Keratinocyte (primary cell): Measurements from ENCODE around the gene TLR9. TPM values are rescaled to one million over a fixed set of nuclear protein-coding genes. Genes with fewer than 3 reads are reported as not detected.
"Not testable (repeated sequence)": the region's sequence is repeated elsewhere in the genome, so short reads cannot be mapped to it uniquely, and the experiment has no call there.

ENCODE experiments used
- DNase-seq: peaks from one replicate; pipeline ENCODE4 v3.0.0-alpha.2; 2011; ENCODE audit warnings: low read depth, missing footprints, low spot score
- FAIRE-seq: peaks from 2 replicates; lab custom pipeline; 2011; peaks lifted over from hg19 to GRCh38; lab: Jason Lieb, UNC
- H2AFZ ChIP-seq: 2 replicates; pipeline ENCODE4 v1.6.0; 2012; ENCODE audit warnings: low read length, control low read depth, inconsistent platforms; ENCODE audit not compliant: control insufficient read depth
- H3K27ac ChIP-seq: 2 replicates; pipeline ENCODE4 v1.5.1; 2011; ENCODE audit warnings: low read length; ENCODE audit not compliant: control insufficient read depth, insufficient read depth
- H3K27me3 ChIP-seq: 3 replicates; pipeline ENCODE4 v1.6.0; 2011; ENCODE audit warnings: low read length; ENCODE audit not compliant: control insufficient read depth, insufficient read depth; ENCODE audit errors: extremely low read depth
- H3K36me3 ChIP-seq, 2 experiments: 2 replicates in 1 of 2; 3 replicates in 1 of 2; pipeline ENCODE4 v1.5.1; 2011; ENCODE audit warnings: low read length in 2 of 2, mild to moderate bottlenecking in 1 of 2; ENCODE audit not compliant: control insufficient read depth in 2 of 2, insufficient read depth in 2 of 2; ENCODE audit errors: extremely low read depth in 1 of 2
- H3K4me1 ChIP-seq: 3 replicates; pipeline ENCODE4 v1.5.1; 2011; ENCODE audit warnings: low read length; ENCODE audit not compliant: control insufficient read depth, insufficient read depth; ENCODE audit errors: extremely low read depth
- H3K4me2 ChIP-seq: 3 replicates; pipeline ENCODE4 v1.6.0; 2011; ENCODE audit warnings: low read depth, low read length; ENCODE audit not compliant: control insufficient read depth, insufficient read depth; ENCODE audit errors: extremely low read depth
- H3K4me3 ChIP-seq, 3 experiments: fragments of 200-600 bp in 1 of 3; sonication (generic) in 1 of 3; 2 replicates in 2 of 3; 3 replicates in 1 of 3; pipeline ENCODE4 v1.5.1; 2011 to 2016; ENCODE audit warnings: low read length in 3 of 3, mild to moderate bottlenecking in 3 of 3, control low read depth in 2 of 3, inconsistent platforms in 1 of 3, low read depth in 1 of 3, mixed read lengths in 1 of 3, mixed run types in 1 of 3, moderate library complexity in 1 of 3; ENCODE audit not compliant: control insufficient read depth in 2 of 3, insufficient read depth in 2 of 3; ENCODE audit errors: extremely low read depth in 1 of 3
- H3K79me2 ChIP-seq: 2 replicates; pipeline ENCODE4 v1.6.0; 2012; ENCODE audit warnings: low read length; ENCODE audit not compliant: control insufficient read depth, insufficient read depth
- H3K9ac ChIP-seq: 3 replicates; pipeline ENCODE4 v1.6.0; 2011; ENCODE audit warnings: low read length; ENCODE audit not compliant: control insufficient read depth, insufficient read depth; ENCODE audit errors: extremely low read depth
- H3K9me1 ChIP-seq: 3 replicates; pipeline ENCODE4 v1.6.0; 2011; ENCODE audit warnings: low read length; ENCODE audit not compliant: control insufficient read depth, insufficient read depth; ENCODE audit errors: extremely low read depth
- H3K9me3 ChIP-seq: 2 replicates; pipeline ENCODE4 v1.5.1; 2012; ENCODE audit warnings: low read depth, low read length; ENCODE audit not compliant: control insufficient read depth
- H4K20me1 ChIP-seq: 3 replicates; pipeline ENCODE4 v1.6.0; 2011; ENCODE audit warnings: low read length; ENCODE audit not compliant: control insufficient read depth, insufficient read depth; ENCODE audit errors: extremely low read depth
- CTCF ChIP-seq, 3 experiments: IDR thresholded peaks in 1 of 3; conservative IDR thresholded peaks in 1 of 3; optimal IDR thresholded peaks in 1 of 3; 2 replicates in 2 of 3; 3 replicates in 1 of 3; pipeline versions ENCODE3 to v1.5.1; 2011; ENCODE audit warnings: low read length in 3 of 3, mild to moderate bottlenecking in 3 of 3, moderate library complexity in 2 of 3, control low read depth in 1 of 3, inconsistent platforms in 1 of 3; ENCODE audit not compliant: insufficient read depth in 2 of 3; ENCODE audit errors: extremely low read depth in 1 of 3
- EZH2 ChIP-seq: IDR thresholded peaks from one replicate; pipeline ENCODE4 v1.6.1; 2012; ENCODE audit warnings: inconsistent platforms, mild to moderate bottlenecking, low read length, moderate library complexity
- dilution Hi-C: fragments of 300-500 bp; cut with MboI; formaldehyde crosslinking; loops from one replicate; pipeline ENCODE4 v1.7.0; 2020; ENCODE audit warnings: low sequenced_read_pairs; ENCODE audit not compliant: extremely low pct_ligation_motif_present
- polyA plus RNA-seq, 5 experiments: library from polyadenylated mRNA; depleted of rRNA in 3 of 5; stranded (reverse) in 3 of 5; stranded (forward) in 1 of 5; unstranded in 1 of 5; fragments of >200 nt; gene quantifications; 1 replicate in 1 of 5; 2 replicates in 3 of 5; 3 replicates in 1 of 5; pipeline versions ENCODE4 v1.2.1 to v1.2.3, GENCODE V29; 2011 to 2012; ENCODE audit warnings: missing spikeins in 2 of 5, low read depth in 1 of 5, low replicate concordance in 1 of 5

Gene TLR9
- polyA plus RNA-seq, 1 donor (not counting 4 experiments of a cell fraction or from before 2014, with no cell fraction given): not detected

- Histone ChIP-seq H3K9me1 (no peaks in the 10 kb centered on the region), H2AFZ (no peak overlapping the region), H3K4me2 (no peak overlapping the region), H3K79me2 (peaks cover 93% of the 10 kb centered on the region), H3K4me3 (no peak overlapping the region), H3K36me3 (peaks cover 6 to 19% of the 10 kb centered on the region in 2 experiments), H3K4me1 (peaks cover 14% of the 10 kb centered on the region), H3K9me3 (no peaks in the 10 kb centered on the region), H3K27me3 (no peaks in the 10 kb centered on the region), H3K9ac (no peak overlapping the region), H3K27ac (no peak overlapping the region), H4K20me1 (peaks cover 10% of the 10 kb centered on the region)
- dilution Hi-C loops: no loop called here
- no peak for FAIRE-seq
- no peak for TF ChIP-seq CTCF (optimal IDR thresholded peaks at IDR 0.05 in 1 of 3, IDR thresholded peaks at IDR 0.05 in 1 of 3, conservative IDR thresholded peaks at IDR 0.05 in 1 of 3; ENCODE audit: extremely low read depth in 1 of 3, insufficient read depth in 2 of 3, low read length in 3 of 3)
- TF ChIP-seq EZH2: no peak
- DNase-seq: no peak
These were observed 47.4 kb upstream of the TLR9 start for GRCh38 chr3:52272831-52273230.

- H3K4me2 ChIP-seq, H4K20me1 ChIP-seq, H3K4me3 ChIP-seq, FAIRE-seq, H2AFZ ChIP-seq, H3K9ac ChIP-seq, dilution Hi-C loops, H3K27ac ChIP-seq, H3K27me3 ChIP-seq, DNase-seq, H3K9me3 ChIP-seq, H3K9me1 ChIP-seq: not testable (repeated sequence)
- H3K79me2 ChIP-seq: peaks cover 93% of the 10 kb centered on the region
- peaks cover 16% of the 10 kb centered on the region for H3K4me1 ChIP-seq
- peaks cover 6 to 21% of the 10 kb centered on the region in 2 experiments for H3K36me3 ChIP-seq
These were observed 46.7 kb upstream of the TLR9 start for GRCh38 chr3:52272172-52272571.

GRCh38 chr3:52270252-52270754 lies 44.9 kb upstream of the TLR9 start:
- dilution Hi-C loops: no loop called here
- no peak for DNase-seq

More at GRCh38 chr3:52270252-52270754, 44.9 kb upstream of the TLR9 start:
- Histone ChIP-seq H3K9me3 (no peaks in the 10 kb centered on the region), H4K20me1 (peaks cover 12% of the 10 kb centered on the region), H3K9ac (no peak overlapping the region), H3K9me1 (no peaks in the 10 kb centered on the region), H3K27me3 (no peaks in the 10 kb centered on the region), H3K27ac (no peak overlapping the region), H2AFZ (no peak overlapping the region), H3K36me3 (peaks cover 8 to 28% of the 10 kb centered on the region in 2 experiments), H3K79me2 (peaks cover 86% of the 10 kb centered on the region), H3K4me2 (no peak overlapping the region), H3K4me3 (no peak overlapping the region), H3K4me1 (peaks cover 7% of the 10 kb centered on the region)
- TF ChIP-seq EZH2 (no peak), CTCF (optimal IDR thresholded peaks at IDR 0.05 in 1 of 3, IDR thresholded peaks at IDR 0.05 in 1 of 3, conservative IDR thresholded peaks at IDR 0.05 in 1 of 3; ENCODE audit: extremely low read depth in 1 of 3, insufficient read depth in 2 of 3, low read length in 3 of 3) (no peak)
- no peak for FAIRE-seq
